Activated CD4-positive, alpha-beta T cell treated with anti-CD3 and anti-CD28 coated beads, Interleukin-2, amount 50 U/mL, for 24 hours (primary cell): ENCODE results near the gene ATF6B.
A peak's percentile ranks its signal among the peaks of the same experiment; 100 is the strongest.

ENCODE experiments used
- DNase-seq, 2 donors: peaks; one replicate each; pipeline ENCODE4 v3.0.0-alpha.2; 2020; ENCODE audit warnings: low read depth in 1 of 2, low spot score in 1 of 2

Gene ATF6B

GRCh38 chr6:32127717-32128592 is at the start of gene ATF6B:
Gene ATF6B (minus strand): TSS chr6:32128246. CDS start chr6:32128207, 39 bp downstream.
- peak; percentile 82 to 99 for DNase-seq

- DNase-seq = peak in 1 of 2 donors; percentile 34
Observed at GRCh38 chr6:32177183-32177787, 49.2 kb upstream of the ATF6B start.

- no peak for DNase-seq
Observed at GRCh38 chr6:32176476-32177182, 48.6 kb upstream of the ATF6B start.

- peak; percentile 94 for DNase-seq
Observed at GRCh38 chr6:32175711-32176475, 47.8 kb upstream of the ATF6B start, which contains the start of gene AGPAT1. Gene AGPAT1 (minus strand): TSS chr6:32176084. CDS start chr6:32171496, 4,588 bp downstream.

GRCh38 chr6:32175322-32175710 is 47.3 kb upstream of the ATF6B start:
- DNase-seq = no peak

- no peak for DNase-seq
Observed at GRCh38 chr6:32174416-32174815, 46.4 kb upstream of the ATF6B start.

- DNase-seq = no peak
Observed at GRCh38 chr6:32173051-32173727, 45.1 kb upstream of the ATF6B start.

GRCh38 chr6:32171234-32171633 is 43.2 kb upstream of the ATF6B start:
- DNase-seq = no peak

GRCh38 chr6:32170294-32170693 is 42.2 kb upstream of the ATF6B start:
- DNase-seq = no peak

- no peak for DNase-seq
Observed at GRCh38 chr6:32168807-32169591, 41.0 kb upstream of the ATF6B start.

- no peak for DNase-seq
Observed at GRCh38 chr6:32168350-32168749, 40.3 kb upstream of the ATF6B start.

- no peak for DNase-seq
Observed at GRCh38 chr6:32167761-32168262, 39.8 kb upstream of the ATF6B start.

- DNase-seq = no peak
Observed at GRCh38 chr6:32167154-32167760, 39.2 kb upstream of the ATF6B start.

GRCh38 chr6:32166411-32167061 is 38.5 kb upstream of the ATF6B start:
- DNase-seq = no peak

GRCh38 chr6:32164295-32164694 is 36.2 kb upstream of the ATF6B start, which contains the start of gene EGFL8:
Gene EGFL8 (plus strand): TSS chr6:32164595. CDS start chr6:32166166, 1,571 bp downstream.
- no peak for DNase-seq

GRCh38 chr6:32163559-32164258 is 35.7 kb upstream of the ATF6B start:
- DNase-seq = no peak

GRCh38 chr6:32158052-32158451 is 30.0 kb upstream of the ATF6B start:
- no peak for DNase-seq

- DNase-seq = no peak
Observed at GRCh38 chr6:32156891-32157290, 28.8 kb upstream of the ATF6B start.
